GM10248 (cell line): ENCODE results near the gene GDF7.

Experiments used
- CTCF ChIA-PET: fragments of 300-600 bp; sonication (Branson Sonifier 250); formaldehyde crosslinking; extraction: SDS; loops from one replicate; lab custom pipeline; 2021; ENCODE audit warnings: antibody characterized with exemption; lab: Yijun Ruan, JAX
- POLR2A ChIA-PET: fragments of 350-650 bp; sonication (Branson Sonifier 250); formaldehyde crosslinking; extraction: SDS; loops from one replicate; lab custom pipeline; 2020; ENCODE audit warnings: antibody characterized with exemption; lab: Yijun Ruan, JAX
- DNase-seq: peaks from one replicate; pipeline ENCODE4 v3.0.0; 2012; ENCODE audit errors: extremely low spot score
- CTCF ChIP-seq: IDR thresholded peaks from 2 replicates; pipeline ENCODE4 v1.5.1; 2012; ENCODE audit warnings: mild to moderate bottlenecking, low read depth; ENCODE audit errors: extremely low read depth, missing control alignments, control extremely low read depth

Gene GDF7

GRCh38 chr2:20664431-20665242, 2.3 kb upstream of the GDF7 start:
- no peak for DNase-seq
- no peak for TF ChIP-seq CTCF
- ChIA-PET CTCF (interaction anchor here (1.8 to 10.0 kb wide), 5 partner anchors 11 to 298 kb away, joined by 6 to 247 read pairs (median 8); partner anchors contain the start of gene HS1BP3), POLR2A (no interaction called here)

- CTCF ChIA-PET = interaction anchor here (0.9 to 10.0 kb wide), 9 partner anchors 10 to 298 kb away, joined by 3 to 247 read pairs (median 8); partner anchors contain the start of gene HS1BP3
- POLR2A ChIA-PET = interaction anchor here (2.5 kb wide), 1 partner anchor 218 kb away, joined by 14 read pairs; the partner anchor contains the start of gene RHOB
- no peak for DNase-seq
- no peak for TF ChIP-seq CTCF
Measured at GRCh38 chr2:20665243-20666004, 1.5 kb upstream of the GDF7 start.

- TF ChIP-seq CTCF = no peak
- ChIA-PET POLR2A (interaction anchor here (2.5 kb wide), 1 partner anchor 219 kb away, joined by 14 read pairs; the partner anchor contains the start of gene RHOB), CTCF (interaction anchor here (0.9 to 10.0 kb wide), 8 partner anchors 10 to 298 kb away, joined by 3 to 135 read pairs (median 7); partner anchors contain the start of gene HS1BP3)
- no peak for DNase-seq
Measured at GRCh38 chr2:20666005-20666303, 990 bp upstream of the GDF7 start.

- CTCF ChIA-PET = interaction anchor here (1.5 to 10.0 kb wide), 3 partner anchors 9 to 297 kb away, joined by 4 to 135 read pairs (median 13); no protein-coding TSS in a partner anchor
- DNase-seq = no peak
- POLR2A ChIA-PET = interaction anchor here (2.5 kb wide), 1 partner anchor 220 kb away, joined by 14 read pairs; the partner anchor contains the start of gene RHOB
- no peak for TF ChIP-seq CTCF
Measured at GRCh38 chr2:20667151-20667530, 197 bp downstream of the GDF7 start.

- CTCF ChIA-PET = interaction anchor here (10.0 kb wide), 1 partner anchor 8 kb away, joined by 135 read pairs; no protein-coding TSS in a partner anchor
- POLR2A ChIA-PET = interaction anchor here (2.5 kb wide), 1 partner anchor 221 kb away, joined by 14 read pairs; the partner anchor contains the start of gene RHOB
- DNase-seq = peak; percentile 13
- no peak for TF ChIP-seq CTCF
Measured at GRCh38 chr2:20667531-20668401, 822 bp downstream of the GDF7 start.

- CTCF ChIA-PET = interaction anchor here (0.9 to 10.0 kb wide), 2 partner anchors 7 to 649 kb away, joined by 3 to 135 read pairs; no protein-coding TSS in a partner anchor
- POLR2A ChIA-PET = no interaction called here
- peak; percentile 18 for DNase-seq
- TF ChIP-seq CTCF = no peak
Measured at GRCh38 chr2:20668451-20668850, 1.5 kb downstream of the GDF7 start.
